H1 (cell line): ENCODE measurements around the gene TMED5. TPM values are rescaled to one million over a fixed set of nuclear protein-coding genes. Genes with fewer than 3 reads are reported as not detected.

Experiments used
- CTCF ChIA-PET: fragments of 300-600 bp; sonication (Branson Sonifier 250); formaldehyde crosslinking; loops from one replicate; lab custom pipeline; 2021; ENCODE audit not compliant: partially characterized antibody; lab: Charles Lee
- POLR2A ChIA-PET: fragments of 300-600 bp; sonication (Branson Sonifier 250); formaldehyde crosslinking; loops from one replicate; lab custom pipeline; 2021; ENCODE audit warnings: inconsistent platforms; ENCODE audit not compliant: partially characterized antibody; lab: Charles Lee
- DNase-seq, 2 experiments: peaks; one replicate each; pipeline versions ENCODE4 v3.0.0 to v3.0.0-alpha.2; 2010 to 2022; ENCODE audit warnings: low spot score in 2 of 2, low read depth in 1 of 2, mixed read lengths in 1 of 2
- FAIRE-seq: peaks from 2 replicates; lab custom pipeline; 2011; peaks lifted over from hg19 to GRCh38; lab: Jason Lieb, UNC
- H2AFZ ChIP-seq: 2 replicates; pipeline ENCODE4 v1.8.1; 2012; ENCODE audit warnings: low read length, inconsistent platforms
- H2AK5ac ChIP-seq: 2 replicates; pipeline ENCODE4 v1.6.1; 2013; ENCODE audit warnings: low read depth, low read length
- H2BK120ac ChIP-seq: replicated peaks from 2 replicates; pipeline ENCODE3; 2013; ENCODE audit warnings: low read depth, low read length, inconsistent platforms
- H2BK12ac ChIP-seq: 2 replicates; pipeline ENCODE4 v1.6.1; 2013; ENCODE audit warnings: low read depth, low read length
- H2BK15ac ChIP-seq: 2 replicates; pipeline ENCODE4 v1.6.1; 2013; ENCODE audit warnings: low read length
- H2BK20ac ChIP-seq: 2 replicates; pipeline ENCODE4 v1.6.1; 2013; ENCODE audit warnings: low read length
- H2BK5ac ChIP-seq: 2 replicates; pipeline ENCODE4 v1.6.1; 2013; ENCODE audit warnings: low read depth, low read length
- H3K14ac ChIP-seq: 2 replicates; pipeline ENCODE4 v1.6.1; 2013; ENCODE audit warnings: inconsistent platforms; ENCODE audit not compliant: insufficient read length
- H3K18ac ChIP-seq: 2 replicates; pipeline ENCODE4 v1.6.1; 2013; ENCODE audit warnings: low read length; ENCODE audit errors: extremely low read depth
- H3K23ac ChIP-seq: 2 replicates; pipeline ENCODE4 v1.6.1; 2013; ENCODE audit warnings: inconsistent platforms; ENCODE audit not compliant: insufficient read length
- H3K23me2 ChIP-seq: 2 replicates; pipeline ENCODE4 v1.6.1; 2013; ENCODE audit warnings: low read depth, low read length
- H3K27ac ChIP-seq: 2 replicates; pipeline ENCODE4 v1.6.1; 2011; ENCODE audit warnings: low read depth, low read length, inconsistent platforms
- H3K27me3 ChIP-seq, 4 experiments: replicated peaks in 1 of 4; 1 replicate in 1 of 4; 2 replicates in 3 of 4; pipeline versions ENCODE4 v1.6.1 to v1.8.1; 2011 to 2013; ENCODE audit warnings: low read length in 3 of 4, mild to moderate bottlenecking in 3 of 4, inconsistent platforms in 2 of 4, mixed read lengths in 2 of 4, moderate library complexity in 1 of 4; ENCODE audit not compliant: control insufficient read depth in 3 of 4, insufficient read depth in 3 of 4; ENCODE audit errors: extremely low read depth in 1 of 4
- H3K36me3 ChIP-seq, 4 experiments: 2 replicates each; pipeline versions ENCODE4 v1.6.1 to v1.8.1; 2011 to 2013; ENCODE audit warnings: mild to moderate bottlenecking in 4 of 4, low read length in 3 of 4, moderate library complexity in 2 of 4, control low read depth in 1 of 4, inconsistent platforms in 1 of 4; ENCODE audit not compliant: insufficient read depth in 4 of 4, control insufficient read depth in 2 of 4
- H3K4ac ChIP-seq: replicated peaks from 2 replicates; pipeline ENCODE3; 2013; ENCODE audit warnings: low read length, low read depth, mixed read lengths, inconsistent platforms; ENCODE audit not compliant: insufficient read length
- H3K4me1 ChIP-seq, 4 experiments: replicated peaks in 1 of 4; 1 replicate in 1 of 4; 2 replicates in 3 of 4; pipeline versions ENCODE4 v1.6.1 to v1.8.1; 2011 to 2013; ENCODE audit warnings: low read length in 3 of 4, inconsistent platforms in 2 of 4, mixed read lengths in 1 of 4; ENCODE audit not compliant: insufficient read depth in 4 of 4, control insufficient read depth in 3 of 4
- H3K4me2 ChIP-seq, 2 experiments: 2 replicates each; pipeline versions ENCODE4 v1.6.1 to v1.8.1; 2011 to 2013; ENCODE audit warnings: low read depth in 2 of 2, low read length in 2 of 2, control low read depth in 1 of 2, inconsistent platforms in 1 of 2, mild to moderate bottlenecking in 1 of 2; ENCODE audit not compliant: insufficient read depth in 1 of 2
- H3K4me3 ChIP-seq, 4 experiments: fragments of 200-600, 300-600 bp in 1 of 4; sonication (generic), shearing (Covaris generic), sonication (Bioruptor Twin) in 1 of 4; 2 replicates each; pipeline versions ENCODE4 v1.5.1 to v1.8.1; 2011 to 2016; ENCODE audit warnings: low read length in 4 of 4, low read depth in 3 of 4, control low read depth in 2 of 4, inconsistent platforms in 2 of 4, mild to moderate bottlenecking in 2 of 4, mixed read lengths in 1 of 4, moderate library complexity in 1 of 4; ENCODE audit not compliant: insufficient read depth in 2 of 4; ENCODE audit errors: extremely low read depth in 1 of 4
- H3K56ac ChIP-seq: replicated peaks from 2 replicates; pipeline ENCODE3; 2013; ENCODE audit warnings: low read depth, mild to moderate bottlenecking, mixed read lengths, low read length, inconsistent platforms; ENCODE audit not compliant: insufficient read length
- H3K79me1 ChIP-seq: 2 replicates; pipeline ENCODE4 v1.6.1; 2013; ENCODE audit warnings: low read depth, low read length, control low read depth
- H3K79me2 ChIP-seq, 2 experiments: 2 replicates each; pipeline versions ENCODE4 v1.6.1 to v1.8.1; 2012 to 2013; ENCODE audit warnings: low read length in 2 of 2, mild to moderate bottlenecking in 2 of 2, inconsistent platforms in 1 of 2; ENCODE audit not compliant: insufficient read depth in 2 of 2, control insufficient read depth in 1 of 2
- H3K9ac ChIP-seq, 4 experiments: replicated peaks in 1 of 4; 1 replicate in 1 of 4; 2 replicates in 3 of 4; pipeline versions ENCODE4 v1.6.1 to v1.8.1; 2011 to 2013; ENCODE audit warnings: low read depth in 3 of 4, low read length in 3 of 4, control low read depth in 2 of 4, mild to moderate bottlenecking in 2 of 4, moderate library complexity in 2 of 4, inconsistent platforms in 1 of 4; ENCODE audit errors: extremely low read depth in 1 of 4
- H3K9me3 ChIP-seq, 2 experiments: 2 replicates each; pipeline versions ENCODE4 v1.6.1 to v1.8.1; 2012 to 2013; ENCODE audit warnings: mild to moderate bottlenecking in 2 of 2, moderate library complexity in 2 of 2, control low read depth in 1 of 2, inconsistent platforms in 1 of 2, low read depth in 1 of 2, low read length in 1 of 2, mixed read lengths in 1 of 2; ENCODE audit not compliant: insufficient read depth in 2 of 2
- H4K20me1 ChIP-seq, 2 experiments: replicated peaks in 1 of 2; 2 replicates each; pipeline versions ENCODE3 to v1.8.1; 2011 to 2013; ENCODE audit warnings: inconsistent platforms in 2 of 2, low read length in 2 of 2, mild to moderate bottlenecking in 1 of 2; ENCODE audit not compliant: insufficient read depth in 2 of 2, control insufficient read depth in 1 of 2
- H4K5ac ChIP-seq: 2 replicates; pipeline ENCODE4 v1.6.1; 2013; ENCODE audit warnings: low read length, low read depth, mixed read lengths, inconsistent platforms; ENCODE audit not compliant: insufficient read length
- H4K8ac ChIP-seq: 2 replicates; pipeline ENCODE4 v1.8.0; 2013; ENCODE audit warnings: mild to moderate bottlenecking, moderate library complexity, low read length, inconsistent platforms; ENCODE audit not compliant: insufficient read depth; ENCODE audit errors: extremely low read depth
- H4K91ac ChIP-seq: replicated peaks from 2 replicates; pipeline ENCODE3; 2013; ENCODE audit warnings: low read length, mixed read lengths, inconsistent platforms; ENCODE audit not compliant: insufficient read length
- BRCA1 ChIP-seq: IDR thresholded peaks from 2 replicates; pipeline ENCODE4 v1.6.1; 2012; ENCODE audit warnings: low read depth, low read length, improper control_type of control experiment
- CREB1 ChIP-seq: IDR thresholded peaks from 2 replicates; pipeline ENCODE4 v1.6.1; 2012; ENCODE audit warnings: inconsistent platforms
- GABPA ChIP-seq: IDR thresholded peaks from 2 replicates; pipeline ENCODE4 v1.6.1; 2011; ENCODE audit warnings: mild to moderate bottlenecking, low read length, moderate library complexity, borderline replicate concordance; ENCODE audit not compliant: insufficient read depth
- HDAC2 ChIP-seq, 2 experiments: fragments of 300-600 bp in 1 of 2; sonication (generic) in 1 of 2; IDR thresholded peaks; 2 replicates each; pipeline ENCODE4 v1.6.1; 2011 to 2012; ENCODE audit warnings: low read depth in 2 of 2, low read length in 2 of 2, mild to moderate bottlenecking in 2 of 2, moderate library complexity in 2 of 2, borderline replicate concordance in 1 of 2, inconsistent platforms in 1 of 2
- HDAC6 ChIP-seq: IDR thresholded peaks from one replicate; pipeline ENCODE4 v1.7.1; 2012; ENCODE audit warnings: low read depth, mild to moderate bottlenecking, inconsistent platforms, low read length, moderate library complexity
- KDM4A ChIP-seq: IDR thresholded peaks from one replicate; pipeline ENCODE4 v1.7.1; 2012; ENCODE audit warnings: low read depth, mild to moderate bottlenecking, moderate library complexity, low read length, inconsistent platforms; ENCODE audit not compliant: severe bottlenecking
- MAFK ChIP-seq: IDR thresholded peaks from 2 replicates; pipeline ENCODE4 v1.6.1; 2012; ENCODE audit warnings: low read depth, mild to moderate bottlenecking, improper control_type of control experiment, low read length
- NRF1 ChIP-seq: IDR thresholded peaks from 2 replicates; pipeline ENCODE4 v1.6.1; 2011; ENCODE audit warnings: mild to moderate bottlenecking, low read depth, low read length, improper control_type of control experiment
- SAP30 ChIP-seq: fragments of 300-600 bp; sonication (generic); IDR thresholded peaks from 2 replicates; pipeline ENCODE4 v1.7.1; 2012; ENCODE audit warnings: low read length, moderate library complexity, mild to moderate bottlenecking, inconsistent platforms; ENCODE audit not compliant: insufficient read depth, insufficient replicate concordance
- SRF ChIP-seq: IDR thresholded peaks from 2 replicates; pipeline ENCODE4 v1.6.1; 2011; ENCODE audit warnings: mild to moderate bottlenecking, low read depth, low read length, moderate library complexity
- YY1 ChIP-seq: IDR thresholded peaks from 2 replicates; pipeline ENCODE4 v1.6.1; 2011; ENCODE audit warnings: low read depth, mild to moderate bottlenecking, low read length
- WGBS, 2 experiments: shearing (Covaris generic) in 1 of 2; methylation state at CpG; one replicate each; pipeline versions ENCODE4 v1.1.6 to v1.1.7; 2013 to 2015; ENCODE audit warnings: low lambda C conversion rate in 2 of 2, mixed read lengths in 2 of 2, inconsistent platforms in 1 of 2, low coverage in 1 of 2, missing lambda C conversion rate in 1 of 2; ENCODE audit not compliant: insufficient replicate concordance in 2 of 2, insufficient coverage in 1 of 2, insufficient read length in 1 of 2; ENCODE audit errors: extremely low coverage in 1 of 2, missing lambda C conversion rate in 1 of 2; 5-methylcytosine and 5-hydroxymethylcytosine counted together
- polyA plus RNA-seq, 7 experiments: library from polyadenylated mRNA; depleted of rRNA in 3 of 7; stranded (reverse) in 5 of 7; unstranded in 2 of 7; fragments of >200 nt in 5 of 7; fragments of 200-250 nt in 2 of 7; gene quantifications; 1 replicate in 5 of 7; 2 replicates in 1 of 7; 4 replicates in 1 of 7; pipeline versions ENCODE4 v1.2.1 to v1.2.3, GENCODE V29; 2011 to 2013; ENCODE audit warnings: missing spikeins in 2 of 7, mixed read lengths in 2 of 7
- total RNA-seq: library from RNA; stranded (reverse); fragmentation: NEBNext Ultra II Directional; extraction: Animal tissue kit (Norgen Biotek cat#: 25700); gene quantifications from 2 replicates; pipeline ENCODE4 v1.2.1, GENCODE V29; 2021

TMED5 gene
- total and polyA plus RNA-seq, 2 of the 8 experiments (the other 6 are each of a cell fraction or from before 2014, with no cell fraction given) = 14.8 to 32.8 TPM

GRCh38 chr1:93123201-93123783 is 56.9 kb downstream of the TMED5 start:
- Histone ChIP-seq H2AK5ac (no peak overlapping the region), H3K4me1 (peaks cover 0 to 9% (median 2%) of the 10 kb centered on the region in 4 experiments; a peak in 4 of 7 replicates), H3K27me3 (no peaks in the 10 kb centered on the region), H4K20me1 (no peaks in the 10 kb centered on the region), H3K23ac (no peak overlapping the region), H3K23me2 (no peaks in the 10 kb centered on the region), H4K5ac (no peak overlapping the region), H3K4ac (no peak overlapping the region), H3K9ac (no peak overlapping the region), H4K91ac (no peak overlapping the region), H3K18ac (no peak overlapping the region), H3K14ac (no peak overlapping the region), H3K27ac (no peak overlapping the region), H4K8ac (no peak overlapping the region), H2BK12ac (no peak overlapping the region), H3K79me1 (no peaks in the 10 kb centered on the region), H3K79me2 (peaks cover 0 to 20% of the 10 kb centered on the region in 2 experiments; a peak in 2 of 4 replicates), H2BK5ac (no peak overlapping the region), H3K56ac (no peak overlapping the region), H3K4me3 (no peak overlapping the region), H2AFZ (no peak overlapping the region), H2BK15ac (no peak overlapping the region), H3K9me3 (no peaks in the 10 kb centered on the region), H3K36me3 (peaks cover 4 to 61% (median 20%) of the 10 kb centered on the region in 4 experiments; a peak in 6 of 8 replicates), H3K4me2 (no peak overlapping the region), H2BK20ac (no peak overlapping the region), H2BK120ac (no peak overlapping the region)
- ChIA-PET POLR2A (interaction anchor here (0.7 to 1.7 kb wide), 4 partner anchors 10 to 30 kb away, joined by 3 to 5 read pairs (median 4); no protein-coding TSS in a partner anchor), CTCF (interaction anchor here (0.6 kb wide), 1 partner anchor 265 kb away, joined by 3 read pairs; no protein-coding TSS in a partner anchor)
- WGBS, 2 experiments = 92% methylated on average over 4 of the region's 4 CpGs; no CpG with 5 or more reads in 1 of the 2 experiments
- no peak for DNase-seq
- FAIRE-seq = no peak
- TF ChIP-seq HDAC6 (no peak), SRF (no peak), MAFK (no peak), HDAC2 (IDR thresholded peaks at IDR 0.05; ENCODE audit: borderline replicate concordance in 1 of 2, low read depth in 2 of 2, low read length in 2 of 2) (no peak), SAP30 (no peak), BRCA1 (no peak), YY1 (no peak), CREB1 (no peak), KDM4A (no peak), NRF1 (no peak), GABPA (no peak)
